H9 (cell line): Measurements from ENCODE around the gene PTCSC3. TPM values are rescaled to one million over a fixed set of nuclear protein-coding genes. Genes with fewer than 3 reads are reported as not detected.

Experiments
- DNase-seq: peaks from one replicate; pipeline ENCODE4 v3.0.0-alpha.2; 2017
- H2AFZ ChIP-seq: one replicate; pipeline ENCODE4 v1.6.1; 2013; ENCODE audit warnings: mild to moderate bottlenecking, low read length, control low read depth, moderate library complexity
- H2AK5ac ChIP-seq: 2 replicates; pipeline ENCODE4 v1.6.1; 2013; ENCODE audit warnings: low read length, control low read depth, mixed read lengths; ENCODE audit not compliant: insufficient read length
- H2BK120ac ChIP-seq: one replicate; pipeline ENCODE4 v1.6.1; 2013; ENCODE audit warnings: low read depth, mild to moderate bottlenecking, low read length, control low read depth, inconsistent platforms; ENCODE audit not compliant: poor library complexity, severe bottlenecking
- H2BK12ac ChIP-seq: 2 replicates; pipeline ENCODE4 v1.6.1; 2013; ENCODE audit warnings: low read length, control low read depth, mixed read lengths, low read depth; ENCODE audit not compliant: insufficient read length
- H2BK15ac ChIP-seq: 2 replicates; pipeline ENCODE4 v1.6.1; 2013; ENCODE audit warnings: low read depth, low read length, control low read depth
- H2BK20ac ChIP-seq: one replicate; pipeline ENCODE4 v1.6.1; 2013; ENCODE audit warnings: low read depth, mild to moderate bottlenecking, low read length, control low read depth, inconsistent platforms; ENCODE audit not compliant: poor library complexity, severe bottlenecking
- H2BK5ac ChIP-seq: 2 replicates; pipeline ENCODE4 v1.6.1; 2013; ENCODE audit warnings: low read length, control low read depth, mixed read lengths; ENCODE audit not compliant: insufficient read length
- H3K14ac ChIP-seq: 2 replicates; pipeline ENCODE4 v1.6.1; 2013; ENCODE audit warnings: low read length, control low read depth; ENCODE audit not compliant: insufficient read depth
- H3K18ac ChIP-seq: 2 replicates; pipeline ENCODE4 v1.6.1; 2013; ENCODE audit warnings: low read depth, mild to moderate bottlenecking, mixed read lengths, low read length, control low read depth; ENCODE audit not compliant: insufficient read length
- H3K23ac ChIP-seq: 2 replicates; pipeline ENCODE4 v1.6.1; 2013; ENCODE audit warnings: low read length, control low read depth, mixed read lengths, low read depth; ENCODE audit not compliant: insufficient read length
- H3K23me2 ChIP-seq: 2 replicates; pipeline ENCODE4 v1.6.1; 2013; ENCODE audit warnings: low read depth, mild to moderate bottlenecking, mixed read lengths, low read length, control low read depth; ENCODE audit not compliant: insufficient read length, poor library complexity, severe bottlenecking
- H3K27ac ChIP-seq: 2 replicates; pipeline ENCODE4 v1.5.1; 2013; ENCODE audit warnings: low read length, control low read depth, mixed read lengths, low read depth; ENCODE audit not compliant: insufficient read length
- H3K27me3 ChIP-seq: 2 replicates; pipeline ENCODE4 v1.6.1; 2013; ENCODE audit warnings: low read length, control low read depth, inconsistent platforms; ENCODE audit not compliant: insufficient read depth
- H3K4ac ChIP-seq: 2 replicates; pipeline ENCODE4 v1.6.1; 2013; ENCODE audit warnings: low read depth, mild to moderate bottlenecking, control low read depth, inconsistent platforms, low read length, moderate library complexity
- H3K4me1 ChIP-seq: 2 replicates; pipeline ENCODE4 v1.6.1; 2013; ENCODE audit warnings: low read length, control low read depth, inconsistent platforms; ENCODE audit not compliant: insufficient read depth
- H3K4me2 ChIP-seq: 2 replicates; pipeline ENCODE4 v1.6.1; 2013; ENCODE audit warnings: low read length, control low read depth, mixed read lengths; ENCODE audit not compliant: insufficient read length, insufficient read depth
- H3K56ac ChIP-seq: 2 replicates; pipeline ENCODE4 v1.6.1; 2013; ENCODE audit warnings: low read depth, mild to moderate bottlenecking, mixed read lengths, low read length, control low read depth; ENCODE audit not compliant: insufficient read length
- H3K79me1 ChIP-seq: 2 replicates; pipeline ENCODE4 v1.6.1; 2013; ENCODE audit warnings: low read depth, mild to moderate bottlenecking, moderate library complexity, low read length, control low read depth, inconsistent platforms; ENCODE audit not compliant: insufficient read depth, poor library complexity, severe bottlenecking
- H3K79me2 ChIP-seq: 2 replicates; pipeline ENCODE4 v1.6.1; 2013; ENCODE audit warnings: low read length, control low read depth, inconsistent platforms; ENCODE audit not compliant: insufficient read depth
- H3K9ac ChIP-seq: 2 replicates; pipeline ENCODE4 v1.6.1; 2013; ENCODE audit warnings: low read length, control low read depth, mixed read lengths; ENCODE audit not compliant: insufficient read length; ENCODE audit errors: extremely low read depth
- H3K9me3 ChIP-seq: one replicate; pipeline ENCODE4 v1.6.1; 2013; ENCODE audit warnings: low read depth, low read length, inconsistent platforms; ENCODE audit not compliant: control insufficient read depth
- H3T11ph ChIP-seq: one replicate; pipeline ENCODE4 v1.6.1; 2013; ENCODE audit warnings: mild to moderate bottlenecking, low read length, control low read depth, inconsistent platforms
- H4K20me1 ChIP-seq: one replicate; pipeline ENCODE4 v1.6.1; 2013; ENCODE audit not compliant: control insufficient read depth, insufficient read length, insufficient read depth
- H4K5ac ChIP-seq: 2 replicates; pipeline ENCODE4 v1.6.1; 2013; ENCODE audit warnings: low read depth, mild to moderate bottlenecking, mixed read lengths, low read length, control low read depth; ENCODE audit not compliant: insufficient read length
- H4K8ac ChIP-seq: replicated peaks from 2 replicates; pipeline ENCODE4 v1.6.1; 2013; ENCODE audit warnings: low read length, control low read depth, mixed read lengths, low read depth; ENCODE audit not compliant: insufficient read length
- H4K91ac ChIP-seq: 2 replicates; pipeline ENCODE4 v1.6.1; 2013; ENCODE audit warnings: low read depth, mild to moderate bottlenecking, moderate library complexity, mixed read lengths, low read length, control low read depth; ENCODE audit not compliant: insufficient read length
- H3K27ac Mint-ChIP-seq, 3 experiments: 2 replicates in 2 of 3; 3 replicates in 1 of 3; pipeline ENCODE4 v1.8.0; 2020 to 2021; ENCODE audit warnings: mixed read lengths in 3 of 3, mild to moderate bottlenecking in 1 of 3, moderate library complexity in 1 of 3
- H3K27me3 Mint-ChIP-seq: 2 replicates; pipeline ENCODE4 v1.8.0; 2021; ENCODE audit warnings: low read depth, mild to moderate bottlenecking, moderate library complexity, mixed read lengths
- H3K36me3 Mint-ChIP-seq, 3 experiments: 2 replicates in 2 of 3; 3 replicates in 1 of 3; pipeline ENCODE4 v1.8.0; 2020 to 2021; ENCODE audit warnings: low read depth in 3 of 3, mixed read lengths in 3 of 3; ENCODE audit not compliant: insufficient read depth in 1 of 3
- H3K4me1 Mint-ChIP-seq, 2 experiments: 2 replicates each; pipeline ENCODE4 v1.8.0; 2020; ENCODE audit warnings: mixed read lengths in 2 of 2
- H3K4me3 Mint-ChIP-seq, 2 experiments: 2 replicates in 1 of 2; 3 replicates in 1 of 2; pipeline ENCODE4 v1.8.0; 2020 to 2021; ENCODE audit warnings: mild to moderate bottlenecking in 2 of 2, mixed read lengths in 2 of 2, moderate library complexity in 1 of 2
- H3K9me3 Mint-ChIP-seq, 2 experiments: 2 replicates in 1 of 2; 3 replicates in 1 of 2; pipeline ENCODE4 v1.8.0; 2020; ENCODE audit warnings: mild to moderate bottlenecking in 2 of 2, mixed read lengths in 2 of 2, moderate library complexity in 1 of 2
- CTCF ChIP-seq: fragments of 200-600 bp; sonication (generic); conservative IDR thresholded peaks from 3 replicates; pipeline ENCODE4 v1.8.0; 2021; ENCODE audit warnings: antibody characterized with exemption, mild to moderate bottlenecking
- WGBS: extraction: QIAGEN DNeasy Blood & Tissue Kit; methylation state at CpG from one replicate; pipeline ENCODE4 v1.1.7; 2013; ENCODE audit warnings: missing lambda C conversion rate, low lambda C conversion rate, mixed read lengths; ENCODE audit not compliant: insufficient read length; ENCODE audit errors: extremely low coverage; 5-methylcytosine and 5-hydroxymethylcytosine counted together
- total RNA-seq: library from RNA; stranded (reverse); gene quantifications from 2 replicates; pipeline ENCODE4 v1.2.1, GENCODE V29; 2021

Gene PTCSC3
- total RNA-seq, 1 experiment from 2014 or later = not detected

- Histone ChIP-seq H4K8ac (no peak overlapping the region), H3K79me1 (no peaks in the 10 kb centered on the region), H4K20me1 (no peaks in the 10 kb centered on the region), H4K5ac (no peak overlapping the region), H3K23ac (no peak overlapping the region), H3K4me2 (no peak overlapping the region), H4K91ac (no peak overlapping the region), H2BK15ac (no peak overlapping the region), H3K79me2 (no peaks in the 10 kb centered on the region), H3K14ac (no peak overlapping the region), H3T11ph (no peak overlapping the region), H3K23me2 (no peaks in the 10 kb centered on the region), H3K4ac (no peak overlapping the region), H2AFZ (no peak overlapping the region), H2BK12ac (no peak overlapping the region), H3K4me1 (no peaks in the 10 kb centered on the region), H2BK120ac (no peak overlapping the region), H2BK20ac (no peak overlapping the region), H3K18ac (no peak overlapping the region), H3K56ac (no peak overlapping the region), H3K27ac (no peak overlapping the region), H3K27me3 (no peaks in the 10 kb centered on the region), H3K9me3 (no peaks in the 10 kb centered on the region), H2BK5ac (no peak overlapping the region), H3K9ac (no peak overlapping the region), H2AK5ac (no peak overlapping the region)
- TF ChIP-seq CTCF = no peak
- Mint-ChIP-seq H3K27ac (no peak overlapping the region), H3K4me3 (no peak overlapping the region), H3K9me3 (no peaks in the 10 kb centered on the region), H3K27me3 (peaks cover 11% of the 10 kb centered on the region), H3K4me1 (peaks cover 0 to 4% of the 10 kb centered on the region in 2 experiments; a peak in 1 of 4 replicates), H3K36me3 (no peaks in the 10 kb centered on the region)
- no peak for DNase-seq
- no CpG with 5 or more reads among the region's 4 CpGs for WGBS
Observed at GRCh38 chr14:36099619-36100018, 76.9 kb downstream of the PTCSC3 start.
